Measurements from ENCODE around the gene KLHL15.
"Not testable (repeated sequence)": the region's sequence is repeated elsewhere in the genome, so short reads cannot be mapped to it uniquely, and the experiment has no call there.

The KLHL15 gene

GRCh38 chrX:24054182-24055042 is 27.4 kb upstream of the KLHL15 start, which contains the start of gene EIF2S3:
EIF2S3 (plus strand) TSS chrX:24054956; CDS start chrX:24054969, 13 bp downstream.
- Histone ChIP-seq H3K4me2 (peak within 1 kb of the TSS; percentile 98), H3K9ac (no peak within 1 kb of the TSS; the same call in 1 of the 2 replicates), H3K79me2 (ENCODE audit: insufficient read depth, low read depth) (peaks cover 21% of the 10 kb centered on the region), H2AFZ (ENCODE audit: low read depth) (peak within 1 kb of the TSS; percentile 74), H3K4me3 (IDR thresholded peaks at IDR 0.05; ENCODE audit: insufficient read depth, low read depth, low read length) (no peak within 1 kb of the TSS), H3K27me3 (ENCODE audit: insufficient read depth, low read depth) (no peaks in the 10 kb centered on the region), H3K27ac (no peak within 1 kb of the TSS; the same call in none of the 2 replicates), H3K4me1 (ENCODE audit: low read depth, poor library complexity, severe bottlenecking) (peaks cover 6% of the 10 kb centered on the region), H3K36me3 (ENCODE audit: insufficient read depth) (peaks cover 3% of the 10 kb centered on the region; the same call in 1 of the 2 replicates), H4K20me1 (ENCODE audit: insufficient read depth) (no peaks in the 10 kb centered on the region)
- TF ChIP-seq, protein P1, sequence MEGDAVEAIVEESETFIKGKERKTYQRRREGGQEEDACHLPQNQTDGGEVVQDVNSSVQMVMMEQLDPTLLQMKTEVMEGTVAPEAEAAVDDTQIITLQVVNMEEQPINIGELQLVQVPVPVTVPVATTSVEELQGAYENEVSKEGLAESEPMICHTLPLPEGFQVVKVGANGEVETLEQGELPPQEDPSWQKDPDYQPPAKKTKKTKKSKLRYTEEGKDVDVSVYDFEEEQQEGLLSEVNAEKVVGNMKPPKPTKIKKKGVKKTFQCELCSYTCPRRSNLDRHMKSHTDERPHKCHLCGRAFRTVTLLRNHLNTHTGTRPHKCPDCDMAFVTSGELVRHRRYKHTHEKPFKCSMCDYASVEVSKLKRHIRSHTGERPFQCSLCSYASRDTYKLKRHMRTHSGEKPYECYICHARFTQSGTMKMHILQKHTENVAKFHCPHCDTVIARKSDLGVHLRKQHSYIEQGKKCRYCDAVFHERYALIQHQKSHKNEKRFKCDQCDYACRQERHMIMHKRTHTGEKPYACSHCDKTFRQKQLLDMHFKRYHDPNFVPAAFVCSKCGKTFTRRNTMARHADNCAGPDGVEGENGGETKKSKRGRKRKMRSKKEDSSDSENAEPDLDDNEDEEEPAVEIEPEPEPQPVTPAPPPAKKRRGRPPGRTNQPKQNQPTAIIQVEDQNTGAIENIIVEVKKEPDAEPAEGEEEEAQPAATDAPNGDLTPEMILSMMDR (conservative IDR thresholded peaks at IDR 0.05; ENCODE audit: low read depth, low read length): peak; percentile 77

DNA sequence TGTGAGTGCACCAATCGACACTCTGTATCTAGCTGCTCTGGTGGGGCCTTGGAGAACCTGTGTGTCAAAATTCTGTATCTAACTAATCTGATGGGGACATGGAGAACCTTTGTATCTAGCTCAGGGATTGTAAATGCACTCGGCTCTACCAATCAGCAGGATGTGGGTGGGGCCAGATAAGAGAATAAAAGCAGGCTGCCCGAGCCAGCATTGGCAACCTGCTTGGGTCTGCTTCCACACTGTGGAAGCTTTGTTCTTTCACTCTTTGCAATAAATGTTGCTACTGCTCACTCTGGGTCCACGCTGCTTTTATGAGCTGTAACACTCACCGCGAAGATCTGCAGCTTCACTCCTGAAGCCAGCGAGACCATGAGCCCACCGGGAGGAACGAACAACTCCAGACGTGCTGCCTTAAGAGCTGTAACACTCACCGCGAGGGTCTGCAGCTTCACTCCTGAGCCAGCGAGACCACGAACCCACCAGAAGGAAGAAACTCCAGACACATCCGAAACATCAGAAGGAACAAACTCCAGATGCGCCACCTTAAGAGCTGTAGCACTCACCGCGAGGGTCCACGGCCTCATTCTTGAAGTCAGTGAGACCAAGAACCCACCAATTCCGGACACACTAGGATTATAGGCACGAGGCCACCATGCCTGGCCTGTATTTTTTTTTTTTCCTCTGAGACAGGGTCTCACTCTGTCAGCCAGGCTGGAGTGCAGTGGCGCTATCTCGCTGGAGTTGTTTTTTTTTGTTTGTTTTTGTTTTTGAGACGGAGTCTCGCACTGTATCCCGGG is 23.7 kb upstream of the KLHL15 start:
- H3K4me2 ChIP-seq; H3K4me3 ChIP-seq (IDR thresholded peaks at IDR 0.05; ENCODE audit: insufficient read depth, low read depth, low read length); H3K4me1 ChIP-seq (ENCODE audit: low read depth, poor library complexity, severe bottlenecking); H3K27ac ChIP-seq; H2AFZ ChIP-seq (ENCODE audit: low read depth); H3K79me2 ChIP-seq (ENCODE audit: insufficient read depth, low read depth); H4K20me1 ChIP-seq (ENCODE audit: insufficient read depth); H3K36me3 ChIP-seq (ENCODE audit: insufficient read depth); H3K9ac ChIP-seq; H3K27me3 ChIP-seq (ENCODE audit: insufficient read depth, low read depth): not testable (repeated sequence)

- H3K79me2 ChIP-seq (ENCODE audit: insufficient read depth, low read depth); H3K36me3 ChIP-seq (ENCODE audit: insufficient read depth); H3K27me3 ChIP-seq (ENCODE audit: insufficient read depth, low read depth); H2AFZ ChIP-seq (ENCODE audit: low read depth); H3K4me1 ChIP-seq (ENCODE audit: low read depth, poor library complexity, severe bottlenecking); H3K4me3 ChIP-seq (IDR thresholded peaks at IDR 0.05; ENCODE audit: insufficient read depth, low read depth, low read length); H3K27ac ChIP-seq; H3K4me2 ChIP-seq; H4K20me1 ChIP-seq (ENCODE audit: insufficient read depth); H3K9ac ChIP-seq: not testable (repeated sequence)
Observed at GRCh38 chrX:24049643-24050042, 22.7 kb upstream of the KLHL15 start.

- not testable (repeated sequence) for H3K36me3 ChIP-seq (ENCODE audit: insufficient read depth); H3K79me2 ChIP-seq (ENCODE audit: insufficient read depth, low read depth); H4K20me1 ChIP-seq (ENCODE audit: insufficient read depth); H3K27ac ChIP-seq; H3K27me3 ChIP-seq (ENCODE audit: insufficient read depth, low read depth); H3K4me3 ChIP-seq (IDR thresholded peaks at IDR 0.05; ENCODE audit: insufficient read depth, low read depth, low read length); H2AFZ ChIP-seq (ENCODE audit: low read depth); H3K4me2 ChIP-seq; H3K9ac ChIP-seq; H3K4me1 ChIP-seq (ENCODE audit: low read depth, poor library complexity, severe bottlenecking)
Observed at GRCh38 chrX:24046060-24046459, 19.1 kb upstream of the KLHL15 start.

DNA sequence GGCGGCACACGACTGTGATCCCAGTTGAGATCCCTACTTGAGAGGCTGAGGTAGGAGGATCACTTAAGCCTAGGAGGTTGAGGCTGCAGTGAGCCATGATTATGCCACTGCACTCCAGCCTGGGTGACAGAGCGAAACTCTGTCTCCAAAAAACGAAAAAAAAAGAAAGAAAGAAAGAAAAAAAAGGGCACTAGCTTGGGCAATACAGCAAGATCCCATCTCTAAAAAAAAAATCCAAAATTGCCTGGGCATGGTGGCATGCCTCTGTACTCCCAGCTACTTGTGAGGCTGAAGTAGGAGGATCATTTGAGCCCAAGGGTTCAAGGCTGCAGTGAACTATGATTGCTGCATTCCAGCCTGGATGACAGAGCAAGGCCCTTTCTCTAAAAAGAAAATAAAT is 10.7 kb upstream of the KLHL15 start:
- Histone ChIP-seq H3K27me3 (ENCODE audit: insufficient read depth, low read depth) (no peaks in the 10 kb centered on the region), H3K79me2 (ENCODE audit: insufficient read depth, low read depth) (no peaks in the 10 kb centered on the region), H3K4me2 (no peak overlapping the region), H3K27ac (no peak overlapping the region), H4K20me1 (ENCODE audit: insufficient read depth) (no peaks in the 10 kb centered on the region), H3K36me3 (ENCODE audit: insufficient read depth) (no peaks in the 10 kb centered on the region), H3K4me1 (ENCODE audit: low read depth, poor library complexity, severe bottlenecking) (no peaks in the 10 kb centered on the region), H2AFZ (ENCODE audit: low read depth) (no peak overlapping the region), H3K9ac (no peak overlapping the region), H3K4me3 (IDR thresholded peaks at IDR 0.05; ENCODE audit: insufficient read depth, low read depth, low read length) (no peak overlapping the region)
- TF ChIP-seq, protein P1 (conservative IDR thresholded peaks at IDR 0.05; ENCODE audit: low read depth, low read length): no peak
